DOHH2 (cell line): Measurements from ENCODE around the gene NFIL3.

Experiments used
- H3F3A ChIP-seq: fragments of 200-600 bp; sonication (generic), shearing (Covaris generic); 2 replicates; pipeline ENCODE4 v1.6.0; 2016; ENCODE audit warnings: antibody characterized with exemption, mild to moderate bottlenecking; ENCODE audit not compliant: control insufficient read depth, insufficient read depth
- H3K27ac ChIP-seq: fragments of 200-600 bp; sonication (generic); 2 replicates; pipeline ENCODE4 v1.5.1; 2014; ENCODE audit warnings: low read depth, mild to moderate bottlenecking, low read length, moderate library complexity
- H3K27me3 ChIP-seq: fragments of 200-600 bp; sonication (generic); 2 replicates; pipeline ENCODE4 v1.6.1; 2014; ENCODE audit warnings: mild to moderate bottlenecking, low read length, mixed read lengths; ENCODE audit not compliant: control insufficient read depth
- H3K36me3 ChIP-seq: fragments of 200-600 bp; sonication (generic); 2 replicates; pipeline ENCODE4 v1.6.1; 2014; ENCODE audit warnings: mild to moderate bottlenecking, low read length, moderate library complexity, mixed read lengths; ENCODE audit not compliant: control insufficient read depth
- H3K4me1 ChIP-seq: fragments of 200-600 bp; sonication (generic); 2 replicates; pipeline ENCODE4 v1.6.1; 2014; ENCODE audit warnings: mild to moderate bottlenecking, low read length, mixed read lengths; ENCODE audit not compliant: control insufficient read depth
- H3K4me2 ChIP-seq: fragments of 200-600 bp; sonication (generic); 2 replicates; pipeline ENCODE4 v1.6.0; 2014; ENCODE audit warnings: mild to moderate bottlenecking, low read length, moderate library complexity
- H3K4me3 ChIP-seq: fragments of 200-600 bp; sonication (generic); 2 replicates; pipeline ENCODE4 v1.5.1; 2014; ENCODE audit warnings: mild to moderate bottlenecking, low read length, mixed read lengths
- H3K79me2 ChIP-seq: fragments of 200-600 bp; sonication (generic); 2 replicates; pipeline ENCODE4 v1.6.1; 2014; ENCODE audit warnings: mild to moderate bottlenecking, low read length, mixed read lengths; ENCODE audit not compliant: control insufficient read depth
- H3K9me2 ChIP-seq: fragments of 200-600 bp; sonication (generic); replicated peaks from 2 replicates; pipeline ENCODE4 v1.6.1; 2014; ENCODE audit warnings: mild to moderate bottlenecking, low read length, mixed read lengths; ENCODE audit not compliant: control insufficient read depth
- H3K9me3 ChIP-seq: fragments of 200-600 bp; sonication (generic); 2 replicates; pipeline ENCODE4 v1.6.1; 2014; ENCODE audit warnings: antibody characterized with exemption, low read length, mixed read lengths; ENCODE audit not compliant: control insufficient read depth, insufficient read depth
- H4K20me1 ChIP-seq: fragments of 200-600 bp; sonication (generic); 2 replicates; pipeline ENCODE4 v1.6.0; 2014; ENCODE audit warnings: low read depth, mild to moderate bottlenecking, antibody characterized with exemption, low read length, moderate library complexity; ENCODE audit not compliant: control insufficient read depth, insufficient read depth
- EZH2phosphoT487 ChIP-seq: fragments of 200-600 bp; sonication (generic); IDR thresholded peaks from 2 replicates; pipeline ENCODE4 v1.6.1; 2017; ENCODE audit warnings: borderline replicate concordance, mild to moderate bottlenecking, antibody characterized with exemption, low read length, moderate library complexity, mixed read lengths
- TF ChIP-seq, protein P1 (sequence below): fragments of 200-600 bp; sonication (generic); IDR thresholded peaks from one replicate; pipeline ENCODE4 v1.5.1; 2014; ENCODE audit warnings: antibody characterized with exemption, mild to moderate bottlenecking, low read depth, low read length; ENCODE audit not compliant: poor library complexity, severe bottlenecking

NFIL3 gene

DNA sequence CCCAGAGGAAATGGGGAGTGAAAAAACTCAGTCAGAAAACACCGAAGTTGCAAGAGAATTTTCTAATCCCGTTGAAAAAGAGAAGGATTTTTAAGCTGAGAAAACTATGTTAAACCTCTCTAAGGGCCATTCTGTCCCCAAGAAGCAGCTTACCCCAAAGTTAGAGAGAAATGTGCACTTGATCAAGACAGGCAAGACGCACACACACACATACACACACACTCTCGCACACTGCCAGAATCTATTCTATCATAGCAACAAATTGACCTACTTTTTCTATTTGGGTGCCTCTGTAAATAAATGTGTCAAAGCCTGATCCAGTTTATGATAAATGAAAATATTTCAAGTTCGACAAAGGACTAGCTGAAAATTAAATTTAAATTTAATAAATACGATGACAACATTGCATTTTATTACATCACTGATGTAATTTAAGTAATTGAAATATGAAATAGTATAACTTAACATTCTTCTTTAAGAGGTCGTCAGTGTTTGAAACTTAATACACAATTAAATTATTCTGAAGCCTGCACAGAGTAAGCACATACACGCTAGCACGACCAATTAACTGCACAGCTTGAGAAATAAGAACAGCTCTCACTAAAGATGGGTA, 5.9 kb downstream of the NFIL3 start:
- H3K9me2 ChIP-seq: no peaks in the 10 kb centered on the region
- no peak overlapping the region for H3K27ac ChIP-seq
- no peaks in the 10 kb centered on the region for H3F3A ChIP-seq
- TF ChIP-seq, protein P1, sequence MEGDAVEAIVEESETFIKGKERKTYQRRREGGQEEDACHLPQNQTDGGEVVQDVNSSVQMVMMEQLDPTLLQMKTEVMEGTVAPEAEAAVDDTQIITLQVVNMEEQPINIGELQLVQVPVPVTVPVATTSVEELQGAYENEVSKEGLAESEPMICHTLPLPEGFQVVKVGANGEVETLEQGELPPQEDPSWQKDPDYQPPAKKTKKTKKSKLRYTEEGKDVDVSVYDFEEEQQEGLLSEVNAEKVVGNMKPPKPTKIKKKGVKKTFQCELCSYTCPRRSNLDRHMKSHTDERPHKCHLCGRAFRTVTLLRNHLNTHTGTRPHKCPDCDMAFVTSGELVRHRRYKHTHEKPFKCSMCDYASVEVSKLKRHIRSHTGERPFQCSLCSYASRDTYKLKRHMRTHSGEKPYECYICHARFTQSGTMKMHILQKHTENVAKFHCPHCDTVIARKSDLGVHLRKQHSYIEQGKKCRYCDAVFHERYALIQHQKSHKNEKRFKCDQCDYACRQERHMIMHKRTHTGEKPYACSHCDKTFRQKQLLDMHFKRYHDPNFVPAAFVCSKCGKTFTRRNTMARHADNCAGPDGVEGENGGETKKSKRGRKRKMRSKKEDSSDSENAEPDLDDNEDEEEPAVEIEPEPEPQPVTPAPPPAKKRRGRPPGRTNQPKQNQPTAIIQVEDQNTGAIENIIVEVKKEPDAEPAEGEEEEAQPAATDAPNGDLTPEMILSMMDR: no peak
- TF ChIP-seq EZH2phosphoT487: no peak
- H3K9me3 ChIP-seq: no peaks in the 10 kb centered on the region
- H3K27me3 ChIP-seq: peaks cover 51% of the 10 kb centered on the region
- no peaks in the 10 kb centered on the region for H3K36me3 ChIP-seq
- no peak overlapping the region for H3K4me2 ChIP-seq
- peaks cover under 1% of the 10 kb centered on the region for H3K79me2 ChIP-seq
- no peaks in the 10 kb centered on the region for H4K20me1 ChIP-seq
- H3K4me1 ChIP-seq: peaks cover 19% of the 10 kb centered on the region
- no peak overlapping the region for H3K4me3 ChIP-seq

DNA sequence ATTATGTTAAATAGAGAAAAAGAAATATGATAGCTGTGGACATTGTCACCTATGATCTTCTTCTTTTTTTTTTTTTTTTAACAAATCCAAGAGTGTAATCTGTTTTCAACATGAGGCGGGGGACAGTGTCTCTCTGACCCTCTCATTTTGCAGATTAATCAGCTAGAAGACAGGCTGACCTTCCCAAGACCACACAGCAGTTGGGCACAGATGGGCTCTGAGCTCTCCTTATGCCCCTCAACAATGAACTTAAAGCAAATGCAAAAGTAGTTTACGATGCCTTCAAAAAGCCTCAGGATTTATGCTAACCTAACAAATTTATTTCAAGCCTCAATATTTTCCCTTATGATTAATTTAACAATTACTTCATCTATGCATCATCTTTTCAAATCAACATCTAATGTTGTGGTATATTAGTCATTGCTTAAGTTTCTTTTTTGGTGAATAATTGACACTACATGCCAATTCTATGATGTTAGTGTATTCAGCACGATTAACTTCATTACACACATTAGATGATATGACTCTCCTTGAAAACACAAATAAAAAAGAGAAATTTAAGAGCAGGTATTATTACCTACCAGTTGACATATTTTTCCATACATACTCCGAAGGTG, 7.4 kb downstream of the NFIL3 start:
- Histone ChIP-seq H3K4me1 (peaks cover 8% of the 10 kb centered on the region; the same call in 1 of the 2 replicates), H3K79me2 (no peaks in the 10 kb centered on the region; the same call in 1 of the 2 replicates), H3K36me3 (no peaks in the 10 kb centered on the region), H4K20me1 (no peaks in the 10 kb centered on the region), H3K27me3 (peaks cover 36% of the 10 kb centered on the region), H3K9me2 (no peaks in the 10 kb centered on the region), H3K27ac (no peak overlapping the region), H3K9me3 (no peaks in the 10 kb centered on the region), H3K4me2 (no peak overlapping the region), H3K4me3 (no peak overlapping the region), H3F3A (no peaks in the 10 kb centered on the region)
- TF ChIP-seq EZH2phosphoT487: no peak
- TF ChIP-seq, protein P1: no peak

- Histone ChIP-seq H3K4me1 (peaks cover 8% of the 10 kb centered on the region; the same call in 1 of the 2 replicates), H3K27ac (no peak overlapping the region), H3K27me3 (peaks cover 27% of the 10 kb centered on the region), H4K20me1 (no peaks in the 10 kb centered on the region), H3K4me3 (no peak overlapping the region), H3K9me2 (no peaks in the 10 kb centered on the region), H3K9me3 (no peaks in the 10 kb centered on the region), H3F3A (no peaks in the 10 kb centered on the region), H3K36me3 (no peaks in the 10 kb centered on the region), H3K4me2 (no peak overlapping the region), H3K79me2 (no peaks in the 10 kb centered on the region; the same call in 1 of the 2 replicates)
- TF ChIP-seq, protein P1: no peak
- no peak for TF ChIP-seq EZH2phosphoT487
Measured at GRCh38 chr9:91415290-91415689, 8.3 kb downstream of the NFIL3 start.
